Testis (tissue), 3 donors: Measurements from ENCODE around the gene LTBP1. TPM values are rescaled to one million over a fixed set of nuclear protein-coding genes. Genes with fewer than 3 reads are reported as not detected.
A peak's percentile ranks its signal among the peaks of the same experiment; 100 is the strongest.

ENCODE experiments used
- DNase-seq: peaks from one replicate; pipeline ENCODE4 v3.0.0-alpha.2; 2019
- H3K27ac ChIP-seq, 2 donors: fragments of 200-600 bp; sonication (generic); one replicate each; pipeline ENCODE4 v1.5.1; 2019
- H3K27me3 ChIP-seq: fragments of 200-600 bp; sonication (generic); one replicate; pipeline ENCODE4 v1.5.1; 2019
- H3K36me3 ChIP-seq: fragments of 200-600 bp; sonication (generic); one replicate; pipeline ENCODE4 v1.5.1; 2017; ENCODE audit warnings: low read depth; ENCODE audit errors: missing control alignments
- H3K4me1 ChIP-seq: fragments of 200-600 bp; sonication (generic); one replicate; pipeline ENCODE4 v1.5.1; 2019
- H3K4me3 ChIP-seq, 2 donors: fragments of 200-600 bp; sonication (generic); one replicate each; pipeline ENCODE4 v1.5.1; 2017 to 2019
- H3K9me3 ChIP-seq: fragments of 200-600 bp; sonication (generic); one replicate; pipeline ENCODE4 v1.5.1; 2017
- CTCF ChIP-seq, 3 experiments: fragments of 450-650 bp in 2 of 3; fragments of 200-600 bp in 1 of 3; sonication (generic) in 1 of 3; IDR thresholded peaks; one replicate each; pipeline ENCODE4 v1.5.1; 2016 to 2019; ENCODE audit warnings: antibody characterized with exemption in 3 of 3, mild to moderate bottlenecking in 2 of 3, moderate library complexity in 1 of 3
- POLR2A ChIP-seq: fragments of 450-650 bp; IDR thresholded peaks from one replicate; pipeline ENCODE4 v1.6.1; 2017; ENCODE audit warnings: antibody characterized with exemption, mild to moderate bottlenecking, moderate library complexity
- WGBS, 2 donors: methylation state at CpG; one replicate each; pipeline ENCODE4 v1.1.5; 2018; 5-methylcytosine and 5-hydroxymethylcytosine counted together
- intact Hi-C: fragments of 100-400 bp; cut with DNase I; formaldehyde crosslinking; loops from one replicate; pipeline ENCODE4 v1.15.1; 2023; ENCODE audit warnings: low total_unique reads
- polyA plus RNA-seq: library from polyadenylated mRNA; stranded (reverse); fragments of 350-450 nt; fragmentation: Illumina TruSeq; extraction: RNeasy Lipid Tissue Mini Kit (QIAGEN cat#74804); gene quantifications from one replicate; pipeline ENCODE4 v1.2.3, GENCODE V29; 2014; ENCODE audit warnings: low read depth, low replicate concordance; ENCODE audit not compliant: insufficient read depth
- total RNA-seq, 2 donors: library from RNA; depleted of rRNA; stranded (reverse); fragments of >200 nt; gene quantifications; one replicate each; pipeline ENCODE4 v1.2.3, GENCODE V29; 2016

The LTBP1 gene
- total and polyA plus RNA-seq, 3 donors from 2014 or later, result 39.6 to 51.5 (median 44.0) TPM

- Histone ChIP-seq H3K9me3 (no peaks in the 10 kb centered on the region), H3K36me3 (no peaks in the 10 kb centered on the region), H3K4me3 (no peak overlapping the region), H3K27me3 (no peaks in the 10 kb centered on the region), H3K4me1 (no peaks in the 10 kb centered on the region), H3K27ac (no peak overlapping the region)
- no peak for DNase-seq
- TF ChIP-seq CTCF (IDR thresholded peaks at IDR 0.05) (no peak), POLR2A (no peak)
- intact Hi-C loops, result no loop called here
- WGBS, 2 donors, result 34 to 41% methylated on average over 5 of the region's 5 CpGs
These were observed 74.9 kb downstream of the LTBP1 start for GRCh38 chr2:33021542-33022227.

GRCh38 chr2:33022395-33022985, 75.7 kb downstream of the LTBP1 start:
- intact Hi-C loops, result no loop called here
- no peaks in the 10 kb centered on the region for H3K9me3 ChIP-seq
- H3K27ac ChIP-seq, result peak overlapping the region in 1 of 2 donors; percentile 19
- no peaks in the 10 kb centered on the region for H3K27me3 ChIP-seq
- H3K4me3 ChIP-seq, result no peak overlapping the region
- TF ChIP-seq CTCF (IDR thresholded peaks at IDR 0.05) (no peak), POLR2A (no peak)
- no peaks in the 10 kb centered on the region for H3K36me3 ChIP-seq
- WGBS, 2 donors, result 77 to 88% methylated on average over 2 of the region's 2 CpGs
- H3K4me1 ChIP-seq, result no peaks in the 10 kb centered on the region
- DNase-seq, result no peak

- no peaks in the 10 kb centered on the region for H3K36me3 ChIP-seq
- DNase-seq, result no peak
These were observed 76.4 kb downstream of the LTBP1 start for GRCh38 chr2:33022989-33023727.

GRCh38 chr2:33023728-33024500, 77.2 kb downstream of the LTBP1 start:
- intact Hi-C loops, result no loop called here
- H3K27me3 ChIP-seq, result no peaks in the 10 kb centered on the region
- DNase-seq, result no peak
- WGBS, 2 donors, result 90 to 96% methylated on average over 2 of the region's 2 CpGs
- H3K9me3 ChIP-seq, result no peaks in the 10 kb centered on the region
- no peak overlapping the region for H3K27ac ChIP-seq
- no peaks in the 10 kb centered on the region for H3K4me1 ChIP-seq
- no peak for TF ChIP-seq POLR2A
- TF ChIP-seq CTCF (IDR thresholded peaks at IDR 0.05), result no peak
- H3K36me3 ChIP-seq, result no peaks in the 10 kb centered on the region
- H3K4me3 ChIP-seq, result no peak overlapping the region

More at GRCh38 chr2:33022989-33023727, 76.4 kb downstream of the LTBP1 start:
- H3K4me1 ChIP-seq, result no peaks in the 10 kb centered on the region
- no peak overlapping the region for H3K4me3 ChIP-seq
- 23 to 30% methylated on average over 6 of the region's 6 CpGs for WGBS, 2 donors
- intact Hi-C loops, result no loop called here
- no peaks in the 10 kb centered on the region for H3K9me3 ChIP-seq
- no peaks in the 10 kb centered on the region for H3K27me3 ChIP-seq
- H3K27ac ChIP-seq, result peak overlapping the region in 1 of 2 donors; percentile 19
- no peak for TF ChIP-seq CTCF (IDR thresholded peaks at IDR 0.05)
- TF ChIP-seq POLR2A, result no peak
